GM23338 (cell line): ENCODE measurements around the gene HOXA1.

Source experiments
- CREB1 ChIP-seq: fragments of 250-450 bp; sonication (Bioruptor Pico); IDR thresholded peaks from 2 replicates; pipeline ENCODE4 v1.5.0; 2020; ENCODE audit warnings: low read depth, mild to moderate bottlenecking, moderate library complexity
- EZH2phosphoT487 ChIP-seq: fragments of 200-600 bp; sonication (generic); IDR thresholded peaks from one replicate; pipeline ENCODE4 v1.8.1; 2018; ENCODE audit warnings: antibody characterized with exemption; ENCODE audit not compliant: unreplicated experiment
- ZNF331 ChIP-seq: fragments of 250-450 bp; sonication (Bioruptor Pico); IDR thresholded peaks from 2 replicates; pipeline ENCODE4 v1.5.0; 2020; ENCODE audit warnings: low read depth, mild to moderate bottlenecking, moderate library complexity
- TF ChIP-seq, protein P1 (sequence below), 2 experiments: fragments of 200-600 bp in 1 of 2; sonication (generic) in 1 of 2; conservative IDR thresholded peaks; 2 replicates each; pipeline versions ENCODE4 v1.5.1 to v1.6.1; 2016 to 2017; ENCODE audit warnings: antibody characterized with exemption in 2 of 2, low read depth in 2 of 2, mild to moderate bottlenecking in 2 of 2, moderate library complexity in 1 of 2
- TF ChIP-seq, protein P2 (sequence below): IDR thresholded peaks from 2 replicates; pipeline ENCODE4 v1.6.1; 2016; ENCODE audit warnings: antibody characterized with exemption
- TF ChIP-seq, protein P3 (sequence below): IDR thresholded peaks from one replicate; pipeline ENCODE4 v1.6.1; 2018; ENCODE audit warnings: antibody characterized with exemption; ENCODE audit not compliant: unreplicated experiment
- TF ChIP-seq, protein P4 (sequence below): fragments of 250-450 bp; sonication (Bioruptor Pico); IDR thresholded peaks from 2 replicates; pipeline ENCODE4 v1.5.0; 2020; ENCODE audit warnings: mild to moderate bottlenecking, moderate library complexity

DNA sequence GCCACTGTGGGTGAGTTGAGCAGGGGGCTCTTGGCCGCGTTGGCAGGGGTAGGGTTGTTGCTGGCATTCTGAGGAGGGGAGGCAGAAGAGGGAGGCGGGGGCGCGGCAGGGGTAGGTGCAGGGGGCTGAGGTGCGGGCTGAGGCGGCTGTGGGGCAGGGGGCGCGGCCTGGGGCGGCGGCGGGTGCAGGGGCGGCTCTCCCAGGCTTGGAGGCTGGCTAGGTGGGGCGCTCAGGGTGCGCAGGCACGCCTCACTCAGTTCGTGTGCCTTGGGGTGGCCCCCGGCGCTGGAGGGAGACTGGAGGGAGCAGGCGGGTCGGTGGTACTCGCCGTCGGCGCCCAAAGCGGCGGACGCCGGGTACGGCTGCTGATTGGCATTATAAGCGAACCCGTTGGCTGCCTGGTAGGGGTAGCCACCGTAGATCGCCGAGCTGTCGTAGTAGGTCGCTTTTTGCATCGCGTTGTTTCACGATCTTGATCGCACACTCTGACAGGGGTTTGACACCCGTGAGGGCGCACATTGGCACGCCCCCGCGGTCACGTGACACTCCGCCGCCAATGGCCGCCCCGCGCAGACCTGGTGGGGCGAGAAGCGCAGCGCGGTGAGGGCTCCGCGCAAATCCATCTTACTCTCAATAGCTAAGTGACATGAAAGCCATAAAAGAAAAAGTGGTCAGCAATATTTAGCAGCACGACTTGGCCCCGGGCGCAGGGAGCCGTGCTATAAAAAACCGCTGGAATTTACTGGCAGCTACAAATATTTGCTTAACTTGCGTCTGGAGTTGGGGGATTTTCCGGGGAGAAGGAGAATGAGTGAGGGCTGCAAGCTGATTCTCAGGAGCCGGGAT, 14.6 kb upstream of the HOXA1 start:
- TF ChIP-seq, protein P1, sequence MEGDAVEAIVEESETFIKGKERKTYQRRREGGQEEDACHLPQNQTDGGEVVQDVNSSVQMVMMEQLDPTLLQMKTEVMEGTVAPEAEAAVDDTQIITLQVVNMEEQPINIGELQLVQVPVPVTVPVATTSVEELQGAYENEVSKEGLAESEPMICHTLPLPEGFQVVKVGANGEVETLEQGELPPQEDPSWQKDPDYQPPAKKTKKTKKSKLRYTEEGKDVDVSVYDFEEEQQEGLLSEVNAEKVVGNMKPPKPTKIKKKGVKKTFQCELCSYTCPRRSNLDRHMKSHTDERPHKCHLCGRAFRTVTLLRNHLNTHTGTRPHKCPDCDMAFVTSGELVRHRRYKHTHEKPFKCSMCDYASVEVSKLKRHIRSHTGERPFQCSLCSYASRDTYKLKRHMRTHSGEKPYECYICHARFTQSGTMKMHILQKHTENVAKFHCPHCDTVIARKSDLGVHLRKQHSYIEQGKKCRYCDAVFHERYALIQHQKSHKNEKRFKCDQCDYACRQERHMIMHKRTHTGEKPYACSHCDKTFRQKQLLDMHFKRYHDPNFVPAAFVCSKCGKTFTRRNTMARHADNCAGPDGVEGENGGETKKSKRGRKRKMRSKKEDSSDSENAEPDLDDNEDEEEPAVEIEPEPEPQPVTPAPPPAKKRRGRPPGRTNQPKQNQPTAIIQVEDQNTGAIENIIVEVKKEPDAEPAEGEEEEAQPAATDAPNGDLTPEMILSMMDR (conservative IDR thresholded peaks at IDR 0.05; ENCODE audit: low read depth in 2 of 2), result no peak
- TF ChIP-seq CREB1 (CRISPR knock-in tag) (no peak), EZH2phosphoT487 (no peak), ZNF331 (CRISPR knock-in tag) (no peak)
- TF ChIP-seq, protein P2, sequence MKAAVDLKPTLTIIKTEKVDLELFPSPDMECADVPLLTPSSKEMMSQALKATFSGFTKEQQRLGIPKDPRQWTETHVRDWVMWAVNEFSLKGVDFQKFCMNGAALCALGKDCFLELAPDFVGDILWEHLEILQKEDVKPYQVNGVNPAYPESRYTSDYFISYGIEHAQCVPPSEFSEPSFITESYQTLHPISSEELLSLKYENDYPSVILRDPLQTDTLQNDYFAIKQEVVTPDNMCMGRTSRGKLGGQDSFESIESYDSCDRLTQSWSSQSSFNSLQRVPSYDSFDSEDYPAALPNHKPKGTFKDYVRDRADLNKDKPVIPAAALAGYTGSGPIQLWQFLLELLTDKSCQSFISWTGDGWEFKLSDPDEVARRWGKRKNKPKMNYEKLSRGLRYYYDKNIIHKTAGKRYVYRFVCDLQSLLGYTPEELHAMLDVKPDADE, result no peak
- TF ChIP-seq, protein P3, sequence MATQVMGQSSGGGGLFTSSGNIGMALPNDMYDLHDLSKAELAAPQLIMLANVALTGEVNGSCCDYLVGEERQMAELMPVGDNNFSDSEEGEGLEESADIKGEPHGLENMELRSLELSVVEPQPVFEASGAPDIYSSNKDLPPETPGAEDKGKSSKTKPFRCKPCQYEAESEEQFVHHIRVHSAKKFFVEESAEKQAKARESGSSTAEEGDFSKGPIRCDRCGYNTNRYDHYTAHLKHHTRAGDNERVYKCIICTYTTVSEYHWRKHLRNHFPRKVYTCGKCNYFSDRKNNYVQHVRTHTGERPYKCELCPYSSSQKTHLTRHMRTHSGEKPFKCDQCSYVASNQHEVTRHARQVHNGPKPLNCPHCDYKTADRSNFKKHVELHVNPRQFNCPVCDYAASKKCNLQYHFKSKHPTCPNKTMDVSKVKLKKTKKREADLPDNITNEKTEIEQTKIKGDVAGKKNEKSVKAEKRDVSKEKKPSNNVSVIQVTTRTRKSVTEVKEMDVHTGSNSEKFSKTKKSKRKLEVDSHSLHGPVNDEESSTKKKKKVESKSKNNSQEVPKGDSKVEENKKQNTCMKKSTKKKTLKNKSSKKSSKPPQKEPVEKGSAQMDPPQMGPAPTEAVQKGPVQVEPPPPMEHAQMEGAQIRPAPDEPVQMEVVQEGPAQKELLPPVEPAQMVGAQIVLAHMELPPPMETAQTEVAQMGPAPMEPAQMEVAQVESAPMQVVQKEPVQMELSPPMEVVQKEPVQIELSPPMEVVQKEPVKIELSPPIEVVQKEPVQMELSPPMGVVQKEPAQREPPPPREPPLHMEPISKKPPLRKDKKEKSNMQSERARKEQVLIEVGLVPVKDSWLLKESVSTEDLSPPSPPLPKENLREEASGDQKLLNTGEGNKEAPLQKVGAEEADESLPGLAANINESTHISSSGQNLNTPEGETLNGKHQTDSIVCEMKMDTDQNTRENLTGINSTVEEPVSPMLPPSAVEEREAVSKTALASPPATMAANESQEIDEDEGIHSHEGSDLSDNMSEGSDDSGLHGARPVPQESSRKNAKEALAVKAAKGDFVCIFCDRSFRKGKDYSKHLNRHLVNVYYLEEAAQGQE, result no peak
- TF ChIP-seq, protein P4, sequence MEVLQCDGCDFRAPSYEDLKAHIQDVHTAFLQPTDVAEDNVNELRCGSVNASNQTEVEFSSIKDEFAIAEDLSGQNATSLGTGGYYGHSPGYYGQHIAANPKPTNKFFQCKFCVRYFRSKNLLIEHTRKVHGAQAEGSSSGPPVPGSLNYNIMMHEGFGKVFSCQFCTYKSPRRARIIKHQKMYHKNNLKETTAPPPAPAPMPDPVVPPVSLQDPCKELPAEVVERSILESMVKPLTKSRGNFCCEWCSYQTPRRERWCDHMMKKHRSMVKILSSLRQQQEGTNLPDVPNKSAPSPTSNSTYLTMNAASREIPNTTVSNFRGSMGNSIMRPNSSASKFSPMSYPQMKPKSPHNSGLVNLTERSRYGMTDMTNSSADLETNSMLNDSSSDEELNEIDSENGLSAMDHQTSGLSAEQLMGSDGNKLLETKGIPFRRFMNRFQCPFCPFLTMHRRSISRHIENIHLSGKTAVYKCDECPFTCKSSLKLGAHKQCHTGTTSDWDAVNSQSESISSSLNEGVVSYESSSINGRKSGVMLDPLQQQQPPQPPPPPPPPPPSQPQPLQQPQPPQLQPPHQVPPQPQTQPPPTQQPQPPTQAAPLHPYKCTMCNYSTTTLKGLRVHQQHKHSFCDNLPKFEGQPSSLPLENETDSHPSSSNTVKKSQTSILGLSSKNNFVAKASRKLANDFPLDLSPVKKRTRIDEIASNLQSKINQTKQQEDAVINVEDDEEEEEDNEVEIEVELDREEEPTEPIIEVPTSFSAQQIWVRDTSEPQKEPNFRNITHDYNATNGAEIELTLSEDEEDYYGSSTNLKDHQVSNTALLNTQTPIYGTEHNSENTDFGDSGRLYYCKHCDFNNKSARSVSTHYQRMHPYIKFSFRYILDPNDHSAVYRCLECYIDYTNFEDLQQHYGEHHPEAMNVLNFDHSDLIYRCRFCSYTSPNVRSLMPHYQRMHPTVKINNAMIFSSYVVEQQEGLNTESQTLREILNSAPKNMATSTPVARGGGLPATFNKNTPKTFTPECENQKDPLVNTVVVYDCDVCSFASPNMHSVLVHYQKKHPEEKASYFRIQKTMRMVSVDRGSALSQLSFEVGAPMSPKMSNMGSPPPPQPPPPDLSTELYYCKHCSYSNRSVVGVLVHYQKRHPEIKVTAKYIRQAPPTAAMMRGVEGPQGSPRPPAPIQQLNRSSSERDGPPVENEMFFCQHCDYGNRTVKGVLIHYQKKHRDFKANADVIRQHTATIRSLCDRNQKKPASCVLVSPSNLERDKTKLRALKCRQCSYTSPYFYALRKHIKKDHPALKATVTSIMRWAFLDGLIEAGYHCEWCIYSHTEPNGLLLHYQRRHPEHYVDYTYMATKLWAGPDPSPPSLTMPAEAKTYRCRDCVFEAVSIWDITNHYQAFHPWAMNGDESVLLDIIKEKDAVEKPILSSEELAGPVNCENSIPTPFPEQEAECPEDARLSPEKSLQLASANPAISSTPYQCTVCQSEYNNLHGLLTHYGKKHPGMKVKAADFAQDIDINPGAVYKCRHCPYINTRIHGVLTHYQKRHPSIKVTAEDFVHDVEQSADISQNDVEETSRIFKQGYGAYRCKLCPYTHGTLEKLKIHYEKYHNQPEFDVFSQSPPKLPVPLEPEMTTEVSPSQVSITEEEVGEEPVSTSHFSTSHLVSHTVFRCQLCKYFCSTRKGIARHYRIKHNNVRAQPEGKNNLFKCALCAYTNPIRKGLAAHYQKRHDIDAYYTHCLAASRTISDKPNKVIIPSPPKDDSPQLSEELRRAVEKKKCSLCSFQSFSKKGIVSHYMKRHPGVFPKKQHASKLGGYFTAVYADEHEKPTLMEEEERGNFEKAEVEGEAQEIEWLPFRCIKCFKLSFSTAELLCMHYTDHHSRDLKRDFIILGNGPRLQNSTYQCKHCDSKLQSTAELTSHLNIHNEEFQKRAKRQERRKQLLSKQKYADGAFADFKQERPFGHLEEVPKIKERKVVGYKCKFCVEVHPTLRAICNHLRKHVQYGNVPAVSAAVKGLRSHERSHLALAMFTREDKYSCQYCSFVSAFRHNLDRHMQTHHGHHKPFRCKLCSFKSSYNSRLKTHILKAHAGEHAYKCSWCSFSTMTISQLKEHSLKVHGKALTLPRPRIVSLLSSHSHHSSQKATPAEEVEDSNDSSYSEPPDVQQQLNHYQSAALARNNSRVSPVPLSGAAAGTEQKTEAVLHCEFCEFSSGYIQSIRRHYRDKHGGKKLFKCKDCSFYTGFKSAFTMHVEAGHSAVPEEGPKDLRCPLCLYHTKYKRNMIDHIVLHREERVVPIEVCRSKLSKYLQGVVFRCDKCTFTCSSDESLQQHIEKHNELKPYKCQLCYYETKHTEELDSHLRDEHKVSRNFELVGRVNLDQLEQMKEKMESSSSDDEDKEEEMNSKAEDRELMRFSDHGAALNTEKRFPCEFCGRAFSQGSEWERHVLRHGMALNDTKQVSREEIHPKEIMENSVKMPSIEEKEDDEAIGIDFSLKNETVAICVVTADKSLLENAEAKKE (CRISPR knock-in tag), result no peak
